ENCODE data around the gene CEP120.
"Not testable (repeated sequence)": the region's sequence is repeated elsewhere in the genome, so short reads cannot be mapped to it uniquely, and the experiment has no call there.

The CEP120 gene

GRCh38 chr5:123371575-123372179 lies 51.5 kb downstream of the CEP120 start:
- peak in 1 of 2 donors; percentile 42 for DNase-seq

GRCh38 chr5:123369371-123369968 lies 53.7 kb downstream of the CEP120 start:
- DNase-seq, result no peak

- DNase-seq, result peak in 1 of 2 donors; percentile 9
These were observed 55.5 kb downstream of the CEP120 start for GRCh38 chr5:123367739-123368138.

- no peak for DNase-seq
These were observed 58.0 kb downstream of the CEP120 start for GRCh38 chr5:123365156-123365555.

GRCh38 chr5:123364441-123365155 lies 58.6 kb downstream of the CEP120 start:
- no peak for DNase-seq

GRCh38 chr5:123360910-123361309 lies 62.3 kb downstream of the CEP120 start:
- no peak for DNase-seq

- no peak for DNase-seq
These were observed 63.0 kb downstream of the CEP120 start for GRCh38 chr5:123360201-123360571.

- DNase-seq, result no peak
These were observed 63.6 kb downstream of the CEP120 start for GRCh38 chr5:123359454-123360200.

- DNase-seq, result no peak
These were observed 64.5 kb downstream of the CEP120 start for GRCh38 chr5:123358751-123359150.

- DNase-seq, result no peak
These were observed 64.9 kb downstream of the CEP120 start for GRCh38 chr5:123358304-123358703.

GRCh38 chr5:123351820-123352219 lies 71.4 kb downstream of the CEP120 start:
- DNase-seq, result no peak

- no peak for DNase-seq
These were observed 72.0 kb downstream of the CEP120 start for GRCh38 chr5:123351240-123351639.

- DNase-seq, result no peak
These were observed 72.5 kb downstream of the CEP120 start for GRCh38 chr5:123350742-123351141.

- peak in 1 of 2 donors; percentile 18 for DNase-seq
These were observed 78.3 kb downstream of the CEP120 start for GRCh38 chr5:123344816-123345426.

GRCh38 chr5:123340928-123341327 lies 82.3 kb downstream of the CEP120 start:
- no peak for DNase-seq

- not testable (repeated sequence) for DNase-seq
These were observed 114.8 kb downstream of the CEP120 start for GRCh38 chr5:123308377-123308776.

- no peak for DNase-seq
These were observed 117.5 kb downstream of the CEP120 start for GRCh38 chr5:123305751-123306150.

GRCh38 chr5:123304777-123305316 lies 118.4 kb downstream of the CEP120 start:
- DNase-seq, result no peak

- DNase-seq, result no peak
These were observed 119.4 kb downstream of the CEP120 start for GRCh38 chr5:123303802-123304201.

GRCh38 chr5:123300266-123300665 lies 122.9 kb downstream of the CEP120 start:
- no peak for DNase-seq

GRCh38 chr5:123299136-123299535 lies 124.1 kb downstream of the CEP120 start:
- no peak for DNase-seq

- DNase-seq, result no peak
These were observed 124.7 kb downstream of the CEP120 start for GRCh38 chr5:123298335-123299030.

All from inflammatory macrophage treated with lipopolysaccharide for 1 hour (primary cell).